GM13976 (cell line): ENCODE data around the gene CDK14.

ENCODE experiments used
- DNase-seq: peaks from one replicate; pipeline ENCODE4 v3.0.0; 2012; ENCODE audit warnings: low spot score
- CTCF ChIP-seq: IDR thresholded peaks from 2 replicates; pipeline ENCODE4 v1.5.1; 2012; ENCODE audit warnings: borderline replicate concordance, mild to moderate bottlenecking; ENCODE audit not compliant: insufficient read depth; ENCODE audit errors: extremely low read depth, missing control alignments, control extremely low read depth
- in situ Hi-C: fragments of 300-500 bp; cut with MboI; formaldehyde crosslinking; loops from one replicate; pipeline ENCODE4 v1.12.0; 2022; ENCODE audit warnings: low sequenced_read_pairs, mixed read lengths, inconsistent platforms; ENCODE audit not compliant: unreplicated experiment

CDK14 gene

DNA sequence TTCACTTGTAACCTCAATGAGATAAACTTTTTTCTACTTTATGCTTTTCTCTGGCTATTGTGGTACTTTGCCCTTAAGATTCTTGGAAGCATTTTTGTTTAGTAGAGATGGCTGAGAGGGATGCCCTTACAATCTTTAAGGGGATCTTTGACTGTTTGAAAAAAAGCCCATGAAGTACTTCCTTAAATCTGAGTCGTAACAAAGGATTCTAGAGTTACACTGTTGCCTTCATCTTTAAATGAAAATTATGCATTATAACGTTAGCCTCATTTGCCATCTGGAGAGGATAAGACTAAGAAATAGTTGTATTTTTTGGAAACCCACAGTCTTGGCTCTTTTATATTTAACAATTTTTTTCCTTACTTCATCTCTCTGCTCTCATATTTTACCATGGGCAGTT, 630.3 kb downstream of the CDK14 start:
- no peak for TF ChIP-seq CTCF
- in situ Hi-C loops, result no loop called here
- no peak for DNase-seq

- no peak for TF ChIP-seq CTCF
- DNase-seq, result no peak
- in situ Hi-C loops, result no loop called here
Observed at GRCh38 chr7:91228327-91228726, 632.2 kb downstream of the CDK14 start.

- no peak for TF ChIP-seq CTCF
- in situ Hi-C loops, result no loop called here
- DNase-seq, result no peak
Observed at GRCh38 chr7:91228927-91229558, 632.9 kb downstream of the CDK14 start.

DNA sequence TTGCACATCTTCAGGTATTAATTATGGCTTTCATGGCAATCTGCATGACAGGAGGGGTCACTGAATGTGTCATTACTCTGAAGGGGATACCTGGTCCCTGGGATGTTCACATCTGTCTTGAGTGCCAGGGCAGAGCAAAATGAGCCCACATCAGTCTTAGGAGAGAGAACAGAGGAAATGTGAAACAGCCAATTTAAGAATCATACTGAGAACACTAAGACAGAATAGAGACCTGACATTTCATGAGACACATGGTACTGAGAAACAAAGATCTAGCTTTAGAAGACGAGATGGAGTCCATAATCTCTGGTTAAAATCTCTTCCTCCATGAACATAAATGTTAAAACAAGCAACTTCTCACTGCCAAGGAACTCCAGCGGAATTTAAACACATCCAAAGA, 634.0 kb downstream of the CDK14 start:
- in situ Hi-C loops, result no loop called here
- no peak for DNase-seq
- TF ChIP-seq CTCF, result no peak

GRCh38 chr7:91230503-91230902, 634.4 kb downstream of the CDK14 start:
- TF ChIP-seq CTCF, result no peak
- no peak for DNase-seq
- in situ Hi-C loops, result no loop called here

- no peak for DNase-seq
- no peak for TF ChIP-seq CTCF
- in situ Hi-C loops, result no loop called here
Observed at GRCh38 chr7:91233212-91233611, 637.1 kb downstream of the CDK14 start.
